Measurements from ENCODE around the gene SLC35F3. TPM values are rescaled to one million over a fixed set of nuclear protein-coding genes. Genes with fewer than 3 reads are reported as not detected.
A peak's percentile ranks its signal among the peaks of the same experiment; 100 is the strongest.

The SLC35F3 gene
- polyA plus RNA-seq, 1 donor (not counting 4 experiments of a cell fraction or from before 2014, with no cell fraction given), result 13.8 TPM

DNA sequence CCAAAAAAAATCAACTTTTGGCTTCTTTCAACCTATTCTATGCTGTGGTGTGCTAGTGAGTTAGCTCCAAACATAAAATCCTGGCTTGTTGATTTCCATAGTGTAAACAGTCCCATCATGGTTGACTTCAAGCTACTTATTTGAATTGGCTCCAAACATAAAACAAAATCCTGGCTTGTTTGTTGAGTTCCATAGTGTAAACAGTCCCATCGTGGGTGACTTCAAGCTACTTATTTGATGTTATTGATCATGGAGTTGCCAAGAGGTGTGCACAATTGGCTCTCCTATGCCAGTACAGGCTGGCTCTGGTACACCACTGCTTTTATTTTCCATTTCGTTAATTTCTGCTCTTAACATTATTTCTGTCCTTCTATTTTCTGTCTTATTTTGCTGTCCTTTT is 466.9 kb downstream of the SLC35F3 start:
- H3K4me1 ChIP-seq (ENCODE audit: control insufficient read depth, extremely low read depth, insufficient read depth, low read length), result peaks cover 30% of the 10 kb centered on the region
- TF ChIP-seq EZH2 (IDR thresholded peaks at IDR 0.05; ENCODE audit: low read length), result no peak
- TF ChIP-seq, protein P1, sequence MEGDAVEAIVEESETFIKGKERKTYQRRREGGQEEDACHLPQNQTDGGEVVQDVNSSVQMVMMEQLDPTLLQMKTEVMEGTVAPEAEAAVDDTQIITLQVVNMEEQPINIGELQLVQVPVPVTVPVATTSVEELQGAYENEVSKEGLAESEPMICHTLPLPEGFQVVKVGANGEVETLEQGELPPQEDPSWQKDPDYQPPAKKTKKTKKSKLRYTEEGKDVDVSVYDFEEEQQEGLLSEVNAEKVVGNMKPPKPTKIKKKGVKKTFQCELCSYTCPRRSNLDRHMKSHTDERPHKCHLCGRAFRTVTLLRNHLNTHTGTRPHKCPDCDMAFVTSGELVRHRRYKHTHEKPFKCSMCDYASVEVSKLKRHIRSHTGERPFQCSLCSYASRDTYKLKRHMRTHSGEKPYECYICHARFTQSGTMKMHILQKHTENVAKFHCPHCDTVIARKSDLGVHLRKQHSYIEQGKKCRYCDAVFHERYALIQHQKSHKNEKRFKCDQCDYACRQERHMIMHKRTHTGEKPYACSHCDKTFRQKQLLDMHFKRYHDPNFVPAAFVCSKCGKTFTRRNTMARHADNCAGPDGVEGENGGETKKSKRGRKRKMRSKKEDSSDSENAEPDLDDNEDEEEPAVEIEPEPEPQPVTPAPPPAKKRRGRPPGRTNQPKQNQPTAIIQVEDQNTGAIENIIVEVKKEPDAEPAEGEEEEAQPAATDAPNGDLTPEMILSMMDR (optimal IDR thresholded peaks at IDR 0.05 in 1 of 3, IDR thresholded peaks at IDR 0.05 in 1 of 3, conservative IDR thresholded peaks at IDR 0.05 in 1 of 3; ENCODE audit: extremely low read depth in 1 of 3, insufficient read depth in 2 of 3, low read length in 3 of 3), result no peak
- no peaks in the 10 kb centered on the region for H3K9me1 ChIP-seq (ENCODE audit: control insufficient read depth, extremely low read depth, insufficient read depth, low read length)
- no peak overlapping the region for H2AFZ ChIP-seq (ENCODE audit: control insufficient read depth, low read length)
- no peaks in the 10 kb centered on the region for H4K20me1 ChIP-seq (ENCODE audit: control insufficient read depth, extremely low read depth, insufficient read depth, low read length)
- H3K9me3 ChIP-seq (ENCODE audit: control insufficient read depth, low read depth, low read length), result no peaks in the 10 kb centered on the region
- H3K9ac ChIP-seq (ENCODE audit: control insufficient read depth, extremely low read depth, insufficient read depth, low read length), result no peak overlapping the region
- no peak overlapping the region for H3K4me2 ChIP-seq (ENCODE audit: control insufficient read depth, extremely low read depth, insufficient read depth, low read depth, low read length)
- peaks cover 8 to 9% of the 10 kb centered on the region in 2 experiments for H3K36me3 ChIP-seq (ENCODE audit: control insufficient read depth in 2 of 2, extremely low read depth in 1 of 2, insufficient read depth in 2 of 2, low read length in 2 of 2)
- H3K79me2 ChIP-seq (ENCODE audit: control insufficient read depth, insufficient read depth, low read length), result peaks cover 25% of the 10 kb centered on the region
- no peak overlapping the region for H3K4me3 ChIP-seq (ENCODE audit: control insufficient read depth in 2 of 3, extremely low read depth in 1 of 3, insufficient read depth in 2 of 3, low read depth in 1 of 3, low read length in 3 of 3)
- H3K27ac ChIP-seq (ENCODE audit: control insufficient read depth, insufficient read depth, low read length), result no peak overlapping the region
- no peaks in the 10 kb centered on the region for H3K27me3 ChIP-seq (ENCODE audit: control insufficient read depth, extremely low read depth, insufficient read depth, low read length)
- DNase-seq (ENCODE audit: low read depth, low spot score), result no peak
- dilution Hi-C loops (cut with MboI; ENCODE audit: extremely low pct_ligation_motif_present, low sequenced_read_pairs), result no loop called here
- no peak for FAIRE-seq

DNA sequence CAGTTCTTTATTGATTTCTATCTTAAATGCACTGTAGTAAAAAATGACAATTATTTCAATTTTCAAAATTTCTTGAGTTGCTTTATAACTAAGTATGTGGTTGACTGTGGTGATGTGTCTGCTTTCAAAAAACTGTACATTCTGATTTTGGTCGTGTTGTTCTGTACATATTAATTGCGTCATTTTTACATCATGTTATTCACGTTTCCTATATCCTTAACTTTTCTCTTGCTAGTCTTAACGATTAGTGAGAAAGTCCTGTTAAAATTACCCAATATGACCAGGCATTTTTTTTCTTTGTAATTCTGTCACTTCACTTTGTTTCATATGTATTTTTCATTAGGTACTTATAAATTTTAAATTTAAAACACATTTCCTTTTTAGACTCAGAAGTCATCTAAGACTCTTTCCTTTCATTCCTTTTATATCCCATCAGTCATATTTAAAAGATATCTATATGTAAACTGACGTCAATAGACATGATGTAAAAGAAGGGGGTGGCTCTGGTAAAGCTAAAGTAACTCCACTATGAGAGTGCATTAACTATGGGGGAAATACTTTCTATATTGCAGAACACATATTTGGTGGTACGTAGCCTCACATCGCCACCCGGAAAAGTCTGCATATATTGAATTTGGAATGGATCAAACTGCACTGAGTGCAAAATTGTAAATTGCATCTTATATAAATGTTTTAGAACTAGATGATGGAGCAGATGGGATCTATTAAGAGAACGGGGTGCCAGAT is 467.7 kb downstream of the SLC35F3 start:
- Histone ChIP-seq H3K27ac (ENCODE audit: control insufficient read depth, insufficient read depth, low read length) (peak overlapping the region; percentile 97), H3K9ac (ENCODE audit: control insufficient read depth, extremely low read depth, insufficient read depth, low read length) (peak overlapping the region; percentile 87), H3K27me3 (ENCODE audit: control insufficient read depth, extremely low read depth, insufficient read depth, low read length) (no peaks in the 10 kb centered on the region), H3K4me3 (ENCODE audit: control insufficient read depth in 2 of 3, extremely low read depth in 1 of 3, insufficient read depth in 2 of 3, low read depth in 1 of 3, low read length in 3 of 3) (peak overlapping the region; percentile 57 to 82 (median 67)), H3K4me1 (ENCODE audit: control insufficient read depth, extremely low read depth, insufficient read depth, low read length) (peaks cover 30% of the 10 kb centered on the region), H3K36me3 (ENCODE audit: control insufficient read depth in 2 of 2, extremely low read depth in 1 of 2, insufficient read depth in 2 of 2, low read length in 2 of 2) (peaks cover 9 to 12% of the 10 kb centered on the region in 2 experiments), H4K20me1 (ENCODE audit: control insufficient read depth, extremely low read depth, insufficient read depth, low read length) (no peaks in the 10 kb centered on the region), H2AFZ (ENCODE audit: control insufficient read depth, low read length) (no peak overlapping the region), H3K79me2 (ENCODE audit: control insufficient read depth, insufficient read depth, low read length) (peaks cover 25% of the 10 kb centered on the region), H3K9me3 (ENCODE audit: control insufficient read depth, low read depth, low read length) (no peaks in the 10 kb centered on the region), H3K9me1 (ENCODE audit: control insufficient read depth, extremely low read depth, insufficient read depth, low read length) (no peaks in the 10 kb centered on the region), H3K4me2 (ENCODE audit: control insufficient read depth, extremely low read depth, insufficient read depth, low read depth, low read length) (peak overlapping the region; percentile 95)
- TF ChIP-seq EZH2 (IDR thresholded peaks at IDR 0.05; ENCODE audit: low read length), result no peak
- TF ChIP-seq, protein P1 (optimal IDR thresholded peaks at IDR 0.05 in 1 of 3, IDR thresholded peaks at IDR 0.05 in 1 of 3, conservative IDR thresholded peaks at IDR 0.05 in 1 of 3; ENCODE audit: extremely low read depth in 1 of 3, insufficient read depth in 2 of 3, low read length in 3 of 3), result no peak
- DNase-seq (ENCODE audit: low read depth, low spot score) (no peak), FAIRE-seq (no peak)
- dilution Hi-C loops (cut with MboI; ENCODE audit: extremely low pct_ligation_motif_present, low sequenced_read_pairs), result no loop called here
